Fibroblast of skin of scalp (primary cell): ENCODE results near the gene HOXD8.

Source experiments
- DNase-seq: peaks from one replicate; pipeline ENCODE4 v3.0.0-alpha.2; 2013

Gene HOXD8

GRCh38 chr2:176117162-176117822 lies 12.2 kb upstream of the HOXD8 start:
- no peak for DNase-seq

GRCh38 chr2:176117823-176118371 lies 11.6 kb upstream of the HOXD8 start:
- no peak for DNase-seq

GRCh38 chr2:176118601-176119339 lies 10.7 kb upstream of the HOXD8 start:
- DNase-seq, result peak; percentile 56

GRCh38 chr2:176120364-176121189 lies 8.9 kb upstream of the HOXD8 start:
- DNase-seq, result no peak

GRCh38 chr2:176121190-176122051 lies 8.1 kb upstream of the HOXD8 start:
- DNase-seq, result no peak

- no peak for DNase-seq
Observed at GRCh38 chr2:176122052-176122682, 7.3 kb upstream of the HOXD8 start.

- peak; percentile 84 for DNase-seq
Observed at GRCh38 chr2:176122683-176123410, 6.7 kb upstream of the HOXD8 start, which contains the start of gene HOXD9. TSS of gene HOXD9 (plus strand) at chr2:176122719. CDS start at chr2:176122769, 50 bp downstream.

- no peak for DNase-seq
Observed at GRCh38 chr2:176123411-176124109, 5.9 kb upstream of the HOXD8 start.

- DNase-seq, result no peak
Observed at GRCh38 chr2:176124110-176124946, 5.2 kb upstream of the HOXD8 start.

- DNase-seq, result no peak
Observed at GRCh38 chr2:176124947-176125771, 4.3 kb upstream of the HOXD8 start.

- DNase-seq, result no peak
Observed at GRCh38 chr2:176125772-176126054, 3.8 kb upstream of the HOXD8 start.

- peak; percentile 73 for DNase-seq
Observed at GRCh38 chr2:176126929-176127773, 2.4 kb upstream of the HOXD8 start.

GRCh38 chr2:176127774-176128072 lies 1.8 kb upstream of the HOXD8 start:
- no peak for DNase-seq

- peak; percentile 65 for DNase-seq
Observed at GRCh38 chr2:176128172-176128981, 1.1 kb upstream of the HOXD8 start.

- no peak for DNase-seq
Observed at GRCh38 chr2:176129813-176130146, 275 bp downstream of the HOXD8 start.

- DNase-seq, result peak; percentile 82
Observed at GRCh38 chr2:176130147-176130956, 847 bp downstream of the HOXD8 start.
